Omental fat pad (tissue), 4 donors: ENCODE measurements around the gene AGPAT2. TPM values are rescaled to one million over a fixed set of nuclear protein-coding genes. Genes with fewer than 3 reads are reported as not detected.
"Not testable (repeated sequence)": the region's sequence is repeated elsewhere in the genome, so short reads cannot be mapped to it uniquely, and the experiment has no call there.

ENCODE experiments used
- ATAC-seq: fragments of 150-250 bp; one replicate; pipeline ENCODE4 v1.9.1; 2016; ENCODE audit warnings: mild to moderate bottlenecking, moderate library complexity; ENCODE audit not compliant: low FRiP score
- DNase-seq: peaks from one replicate; pipeline ENCODE4 v3.0.0-alpha.2; 2019; ENCODE audit warnings: low spot score
- total RNA-seq, 4 donors: library from RNA; depleted of rRNA; stranded (reverse); fragments of >200 nt; gene quantifications; one replicate each; pipeline ENCODE4 v1.1.0, GENCODE V29; 2016
- TF ChIP-seq, protein P1 (sequence below), 3 donors: fragments of 450-650 bp; IDR thresholded peaks; one replicate each; pipeline ENCODE4 v1.5.1; 2016 to 2017; ENCODE audit warnings: antibody characterized with exemption in 3 of 3, mild to moderate bottlenecking in 3 of 3, moderate library complexity in 2 of 3

AGPAT2 gene
- total RNA-seq, 4 donors from 2014 or later: 391 to 854 (median 473) TPM

DNA sequence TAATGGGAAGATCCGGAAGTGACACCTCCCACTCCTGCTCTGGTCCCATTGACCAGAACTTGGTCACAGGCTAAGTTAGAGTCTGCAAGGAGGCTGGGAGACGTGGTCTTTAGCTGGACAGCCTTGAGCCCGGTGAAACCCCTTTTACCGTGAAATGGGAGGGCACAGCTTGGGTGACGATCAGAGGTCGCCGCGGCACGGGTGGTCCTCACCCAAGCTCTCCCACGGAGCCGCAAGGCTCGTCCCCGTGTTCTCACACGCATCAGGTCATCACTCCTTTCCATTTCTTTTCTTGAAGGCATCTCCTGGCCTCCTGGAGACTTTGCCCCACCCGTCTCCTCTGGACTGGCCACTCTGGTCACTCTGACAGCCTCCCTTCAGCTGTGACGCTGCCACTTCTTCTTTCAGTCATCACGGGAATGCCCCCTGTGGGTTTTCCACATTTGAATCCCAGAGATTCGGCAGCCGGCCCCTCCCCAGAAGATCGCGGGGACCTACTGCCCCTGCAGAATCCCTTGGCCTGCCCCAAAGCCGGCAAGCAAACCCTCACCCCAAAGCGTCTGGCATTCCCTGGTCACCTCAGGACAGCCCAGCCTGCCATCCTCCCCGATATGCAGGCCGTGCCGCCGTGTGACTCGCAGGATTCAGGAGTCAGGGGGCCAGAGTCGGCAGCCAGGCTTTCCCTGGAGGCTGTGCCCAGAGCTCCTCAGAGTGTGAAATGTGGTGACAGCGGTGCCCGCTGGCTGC lies 43.5 kb downstream of the AGPAT2 start:
- ATAC-seq (peak; percentile 11), DNase-seq (no peak)
- TF ChIP-seq, protein P1, sequence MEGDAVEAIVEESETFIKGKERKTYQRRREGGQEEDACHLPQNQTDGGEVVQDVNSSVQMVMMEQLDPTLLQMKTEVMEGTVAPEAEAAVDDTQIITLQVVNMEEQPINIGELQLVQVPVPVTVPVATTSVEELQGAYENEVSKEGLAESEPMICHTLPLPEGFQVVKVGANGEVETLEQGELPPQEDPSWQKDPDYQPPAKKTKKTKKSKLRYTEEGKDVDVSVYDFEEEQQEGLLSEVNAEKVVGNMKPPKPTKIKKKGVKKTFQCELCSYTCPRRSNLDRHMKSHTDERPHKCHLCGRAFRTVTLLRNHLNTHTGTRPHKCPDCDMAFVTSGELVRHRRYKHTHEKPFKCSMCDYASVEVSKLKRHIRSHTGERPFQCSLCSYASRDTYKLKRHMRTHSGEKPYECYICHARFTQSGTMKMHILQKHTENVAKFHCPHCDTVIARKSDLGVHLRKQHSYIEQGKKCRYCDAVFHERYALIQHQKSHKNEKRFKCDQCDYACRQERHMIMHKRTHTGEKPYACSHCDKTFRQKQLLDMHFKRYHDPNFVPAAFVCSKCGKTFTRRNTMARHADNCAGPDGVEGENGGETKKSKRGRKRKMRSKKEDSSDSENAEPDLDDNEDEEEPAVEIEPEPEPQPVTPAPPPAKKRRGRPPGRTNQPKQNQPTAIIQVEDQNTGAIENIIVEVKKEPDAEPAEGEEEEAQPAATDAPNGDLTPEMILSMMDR (IDR thresholded peaks at IDR 0.05): no peak

DNA sequence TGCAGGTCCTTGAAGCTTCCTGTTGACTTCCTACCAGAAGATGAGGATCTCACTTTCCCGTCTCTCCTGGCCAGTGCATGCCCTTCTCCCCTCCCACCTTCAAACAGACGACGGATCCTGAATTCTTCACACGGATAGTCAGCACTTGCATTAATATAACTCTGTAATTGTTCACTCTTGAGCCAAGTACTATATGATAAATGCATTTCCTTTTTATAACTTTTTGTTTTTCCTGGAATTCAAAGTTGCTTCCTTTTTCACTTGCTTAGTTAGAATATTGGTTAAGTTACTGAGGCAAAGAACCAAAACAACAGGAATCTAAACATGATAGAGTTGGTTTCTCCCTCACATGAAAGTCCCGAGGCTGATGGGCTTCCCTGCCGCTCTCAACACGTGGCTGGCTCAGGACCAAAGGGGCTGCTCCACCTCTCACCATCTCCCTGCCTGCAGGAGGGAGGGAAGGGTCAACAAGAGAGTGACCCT lies 44.8 kb downstream of the AGPAT2 start:
- ATAC-seq: no peak
- TF ChIP-seq, protein P1 (IDR thresholded peaks at IDR 0.05): no peak
- DNase-seq: no peak

DNA sequence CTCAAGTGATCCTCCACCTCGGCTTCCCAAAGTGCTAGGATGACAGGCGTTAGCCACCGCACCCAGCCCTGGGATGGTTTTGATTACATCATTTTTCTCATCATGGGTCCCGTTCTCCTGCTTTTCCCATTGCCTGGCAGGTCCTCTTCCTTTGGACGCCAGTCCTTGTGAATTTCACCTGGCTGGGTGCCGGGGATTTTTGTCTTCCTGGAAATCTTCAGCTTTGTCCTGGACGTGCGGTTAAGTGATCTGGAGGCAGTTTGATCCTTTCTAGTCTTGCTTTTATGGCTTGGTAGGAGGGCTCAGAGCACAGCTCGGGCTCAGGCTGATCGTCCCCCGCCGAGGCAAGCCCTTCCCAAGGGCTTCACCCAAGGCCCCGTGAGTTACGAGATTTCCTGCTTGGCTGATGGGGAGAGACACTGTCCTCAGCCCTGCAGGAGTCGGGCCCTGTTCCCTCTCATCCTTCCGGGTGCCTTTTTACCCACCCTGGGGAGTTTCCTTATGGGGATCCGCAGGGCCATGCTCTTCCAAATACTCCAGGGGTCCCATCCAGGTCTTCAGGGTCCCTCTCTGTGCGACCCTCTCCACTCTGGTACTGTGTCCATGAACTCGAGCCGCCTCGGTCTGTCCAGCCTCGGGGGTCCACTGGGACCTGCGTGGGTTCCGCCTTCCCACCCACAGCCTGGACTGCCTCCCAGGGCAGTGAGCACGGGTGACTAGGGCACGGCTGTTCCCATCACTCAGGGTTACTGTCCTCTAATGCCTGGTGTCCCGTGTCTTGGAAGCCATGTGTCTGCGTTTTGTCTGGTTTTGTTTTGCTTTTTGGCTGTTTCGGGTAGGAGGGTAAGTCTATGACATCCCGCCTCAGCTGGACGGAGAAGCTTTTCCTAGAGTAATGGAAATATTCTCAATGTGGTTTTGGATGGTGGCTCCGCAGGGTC lies 46.8 kb downstream of the AGPAT2 start:
- ATAC-seq (no peak), DNase-seq (no peak)
- TF ChIP-seq, protein P1 (IDR thresholded peaks at IDR 0.05): no peak

DNA sequence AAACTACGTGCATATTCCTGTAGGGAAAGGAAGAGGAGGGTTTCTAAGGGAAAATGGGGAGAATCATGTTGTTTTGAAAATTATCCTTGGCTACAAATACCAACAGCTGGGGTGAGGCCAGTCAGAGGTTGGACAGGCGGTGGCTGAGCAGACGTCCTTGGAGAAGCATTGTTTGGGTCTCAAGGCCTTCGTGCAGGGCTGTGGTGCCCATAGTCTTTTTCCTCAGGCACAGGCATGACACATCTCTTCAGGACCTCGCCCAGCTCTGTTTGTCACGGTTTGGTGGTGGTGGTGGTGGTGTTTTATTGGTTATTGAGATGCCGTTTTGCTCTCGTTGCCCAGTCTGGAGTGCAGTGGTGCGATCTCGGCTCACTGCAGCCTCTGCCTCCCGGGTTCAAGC lies 52.4 kb downstream of the AGPAT2 start:
- TF ChIP-seq, protein P1 (IDR thresholded peaks at IDR 0.05): no peak
- ATAC-seq (no peak), DNase-seq (no peak)

DNA sequence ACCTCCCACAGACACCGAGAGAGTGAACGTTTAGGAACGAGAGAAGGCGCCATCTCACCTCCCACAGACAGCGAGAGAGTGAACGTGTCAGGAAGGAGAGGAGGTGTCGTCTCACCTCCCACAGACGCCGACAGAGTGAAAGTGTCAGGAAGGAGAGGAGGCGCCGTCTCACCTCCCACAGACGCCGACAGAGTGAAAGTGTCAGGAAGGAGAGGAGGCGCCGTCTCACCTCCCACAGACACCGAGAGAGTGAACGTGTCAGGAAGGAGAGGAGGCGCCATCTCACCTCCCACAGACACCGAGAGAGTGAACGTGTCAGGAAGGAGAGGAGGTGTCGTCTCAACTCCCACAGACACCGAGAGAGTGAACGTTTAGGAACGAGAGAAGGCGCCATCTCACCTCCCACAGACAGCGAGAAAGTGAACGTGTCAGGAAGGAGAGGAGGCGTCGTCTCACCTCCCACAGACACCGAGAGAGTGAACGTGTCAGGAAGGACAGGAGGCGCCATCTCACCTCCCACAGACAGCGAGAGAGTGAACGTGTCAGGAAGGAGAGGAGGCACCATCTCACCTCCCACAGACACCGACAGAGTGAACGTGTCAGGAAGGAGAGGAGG lies 54.7 kb downstream of the AGPAT2 start:
- DNase-seq, ATAC-seq: not testable (repeated sequence)

DNA sequence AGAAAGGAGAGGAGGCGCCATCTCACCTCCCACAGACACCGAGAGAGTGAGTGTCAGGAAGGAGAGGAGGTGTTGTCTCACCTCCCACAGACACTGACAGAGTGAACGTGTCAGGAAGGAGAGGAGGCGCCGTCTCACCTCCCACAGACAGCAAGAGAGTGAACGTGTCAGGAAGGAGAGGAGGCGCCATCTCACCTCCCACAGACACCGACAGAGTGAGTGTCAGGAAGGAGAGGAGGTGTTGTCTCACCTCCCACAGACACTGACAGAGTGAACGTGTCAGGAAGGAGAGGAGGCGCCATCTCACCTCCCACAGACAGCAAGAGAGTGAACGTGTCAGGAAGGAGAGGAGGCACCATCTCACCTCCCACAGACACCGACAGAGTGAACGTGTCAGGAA lies 55.2 kb downstream of the AGPAT2 start:
- DNase-seq: not testable (repeated sequence)

DNA sequence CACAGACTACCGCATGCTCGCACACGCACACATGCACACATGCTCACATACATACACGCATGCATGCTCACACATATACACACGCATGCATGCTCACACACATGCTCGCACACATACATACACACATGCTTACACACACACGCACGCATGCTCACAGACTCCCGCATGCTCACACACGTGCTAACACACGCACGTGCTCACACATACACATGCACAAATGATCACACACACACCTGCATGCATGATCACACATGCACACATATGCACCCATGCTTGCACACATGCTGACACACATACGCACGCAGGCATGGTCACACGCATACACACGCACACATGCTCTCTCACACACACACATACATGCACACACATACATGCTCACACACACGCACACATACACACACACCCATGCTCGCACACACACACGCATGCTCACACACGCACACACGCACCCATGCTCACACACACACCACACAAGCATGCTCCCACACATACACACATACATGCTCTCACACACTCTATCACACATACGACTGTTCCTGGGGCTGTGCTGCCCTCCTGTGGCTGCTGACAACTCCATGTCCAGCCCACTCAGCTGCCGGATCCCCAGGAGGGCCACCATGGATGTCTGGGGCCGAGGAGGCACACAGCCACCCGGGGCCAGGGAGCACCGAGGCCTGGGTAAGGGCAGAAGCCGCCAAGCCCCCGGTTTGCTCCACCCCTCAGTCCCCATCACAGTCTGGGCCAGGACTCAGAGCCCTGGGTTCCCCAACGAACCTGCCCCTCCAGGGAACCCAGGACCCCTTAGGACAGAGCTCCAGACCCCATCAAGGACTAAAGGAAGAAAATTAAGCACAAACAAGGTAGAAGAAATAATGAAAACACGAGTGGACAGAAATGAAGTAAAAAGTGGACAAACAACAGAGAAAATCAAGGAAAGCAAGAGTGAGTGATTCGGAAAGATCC lies 55.9 kb downstream of the AGPAT2 start:
- ATAC-seq (peak; percentile 77), DNase-seq (peak; percentile 72)
- TF ChIP-seq, protein P1 (IDR thresholded peaks at IDR 0.05): peak in 2 of 3 donors; percentile 52 to 55

More for the DNA sequence above, 55.2 kb downstream of the AGPAT2 start:
- not testable (repeated sequence) for ATAC-seq
